GM15510 (cell line): ENCODE results near the gene PRPF40B.

Experiments
- POLR2A ChIP-seq: IDR thresholded peaks from 3 replicates; pipeline ENCODE4 v1.6.1; 2011; ENCODE audit warnings: borderline replicate concordance; ENCODE audit not compliant: insufficient read length; ENCODE audit errors: extremely low read depth

PRPF40B gene

DNA sequence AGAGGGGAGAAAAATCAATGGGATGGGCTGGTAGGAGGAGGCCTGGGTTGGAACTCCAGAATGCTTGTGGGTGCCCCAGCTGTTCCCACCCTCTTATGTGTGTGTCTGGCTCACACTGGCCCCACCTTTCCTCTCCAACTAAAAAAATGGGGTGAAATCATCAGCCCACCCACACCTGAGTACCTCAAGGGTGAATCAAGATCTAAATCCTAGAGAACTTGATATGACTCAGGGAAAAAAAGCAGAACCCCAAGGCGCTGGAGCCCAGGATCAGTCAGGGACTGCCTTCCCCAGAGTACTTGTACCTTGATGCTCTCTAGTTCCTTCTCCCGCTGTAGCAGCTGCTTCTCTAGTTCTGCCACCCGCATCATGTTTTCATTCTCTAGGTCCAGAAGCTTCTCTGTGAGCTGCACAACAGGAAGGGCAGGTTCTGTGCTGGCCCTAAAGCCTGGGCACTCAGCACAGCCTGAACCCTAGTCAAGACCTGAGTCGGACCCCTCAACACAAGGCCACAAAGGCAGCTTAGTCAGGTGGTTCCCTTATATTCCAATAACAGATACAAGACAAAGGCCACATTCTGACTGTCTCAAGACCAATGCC is 29.7 kb downstream of the PRPF40B start:
- TF ChIP-seq POLR2A = no peak

DNA sequence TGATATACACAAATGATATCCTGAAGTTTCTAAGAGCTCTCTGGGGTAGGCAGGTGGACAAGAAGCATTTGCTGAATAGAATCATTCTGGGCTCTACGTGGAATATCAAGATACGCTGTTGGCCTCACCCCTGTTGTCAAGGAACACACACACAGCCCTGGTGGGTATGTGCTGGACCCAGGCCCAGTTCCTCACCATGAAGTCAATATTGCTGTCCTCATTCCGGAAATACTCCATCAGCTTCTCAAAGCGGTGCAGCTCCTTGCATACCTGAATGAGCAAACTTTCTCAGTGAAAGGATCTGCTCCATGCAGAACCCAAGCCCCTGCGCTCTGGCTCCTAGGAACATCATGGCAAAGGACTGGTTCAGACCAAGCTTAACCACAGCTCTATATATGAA is 31.4 kb downstream of the PRPF40B start:
- TF ChIP-seq POLR2A = no peak

DNA sequence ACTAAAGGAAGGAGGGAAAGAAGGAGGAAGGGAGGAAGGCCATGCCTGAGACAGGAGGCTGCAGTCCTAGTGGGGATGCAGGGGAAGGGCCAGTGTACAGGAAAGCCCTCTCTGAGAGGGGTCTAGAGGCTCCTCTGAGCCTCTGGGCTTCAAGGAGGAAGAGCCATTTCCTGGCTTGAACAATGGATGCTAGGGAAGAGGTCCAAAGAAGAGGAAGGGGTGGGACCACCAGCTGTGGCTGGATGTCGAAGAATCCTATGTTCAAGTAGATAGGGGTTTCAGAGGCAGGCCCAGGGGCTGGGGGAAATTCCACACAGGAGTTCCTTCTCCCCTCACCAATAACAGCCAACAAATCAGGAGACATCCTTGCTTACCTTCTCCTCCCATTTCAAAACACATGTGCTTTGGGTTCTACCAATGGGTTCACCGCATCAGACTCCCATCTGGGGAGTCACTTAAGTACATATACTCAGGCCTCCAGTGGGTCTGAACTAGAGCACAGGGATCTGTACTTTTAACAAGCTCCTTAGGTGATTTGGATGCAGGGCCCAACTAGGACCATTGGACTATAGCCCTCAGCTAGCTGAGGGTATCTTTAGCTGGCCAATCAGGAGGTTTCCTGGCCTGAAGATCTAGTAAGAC is 32.4 kb downstream of the PRPF40B start:
- TF ChIP-seq POLR2A = no peak

DNA sequence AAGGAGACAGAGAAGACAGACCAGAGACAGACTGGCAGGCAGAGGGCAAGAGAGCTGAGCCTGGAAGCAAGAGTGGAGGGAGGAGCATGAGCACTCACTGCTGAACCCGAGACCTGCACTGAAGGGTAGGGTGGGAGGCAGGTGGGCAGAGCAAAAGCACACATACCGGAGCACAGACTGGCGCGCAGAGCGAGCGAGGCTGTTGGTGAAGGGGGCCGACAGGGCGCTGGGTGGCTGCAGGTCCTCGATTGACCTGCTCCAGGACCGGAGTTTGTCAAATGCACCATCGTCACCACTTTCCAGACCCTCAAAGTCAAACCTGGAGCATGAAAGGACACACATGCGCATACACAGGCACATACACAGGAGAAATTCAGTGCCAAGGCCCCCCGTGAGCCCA is 34.9 kb downstream of the PRPF40B start:
- TF ChIP-seq POLR2A = no peak

DNA sequence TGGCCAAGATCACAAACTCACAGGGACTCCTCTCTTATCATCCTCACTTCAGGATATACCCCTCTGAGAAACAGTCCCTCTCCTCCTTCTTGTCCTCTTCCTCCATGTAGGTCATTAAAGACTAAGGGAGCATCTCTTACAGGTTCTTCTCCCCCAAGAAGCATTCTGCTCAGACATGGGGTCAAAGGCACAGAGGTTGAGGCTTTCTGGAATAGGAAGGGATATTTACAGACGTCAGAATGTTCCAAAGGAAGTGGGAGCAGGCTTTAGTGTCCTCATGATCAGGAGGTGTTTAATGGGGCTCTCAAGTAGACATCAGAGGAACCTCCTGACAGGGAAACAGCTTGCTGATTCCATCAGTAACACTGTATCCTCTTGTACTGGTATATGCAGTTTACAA is 36.4 kb downstream of the PRPF40B start:
- TF ChIP-seq POLR2A = no peak

DNA sequence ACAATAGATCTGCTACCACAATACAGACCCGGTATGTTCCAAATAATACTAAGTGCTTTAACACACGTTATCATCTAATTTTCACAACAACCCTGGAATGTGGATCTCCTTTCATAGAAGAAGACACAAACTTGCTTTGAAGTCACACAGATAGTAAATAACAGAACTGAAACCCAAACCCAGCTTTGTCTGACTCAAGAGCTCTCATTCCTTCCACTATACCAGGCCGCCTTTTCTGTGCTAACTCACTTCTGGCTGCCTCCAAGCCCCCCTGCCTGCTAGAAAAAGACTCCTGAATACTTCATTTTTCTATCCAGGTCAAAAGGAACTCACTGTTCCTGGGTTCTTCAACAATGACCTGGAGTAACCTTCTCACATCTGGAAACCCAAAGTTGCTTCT is 37.8 kb downstream of the PRPF40B start:
- no peak for TF ChIP-seq POLR2A

DNA sequence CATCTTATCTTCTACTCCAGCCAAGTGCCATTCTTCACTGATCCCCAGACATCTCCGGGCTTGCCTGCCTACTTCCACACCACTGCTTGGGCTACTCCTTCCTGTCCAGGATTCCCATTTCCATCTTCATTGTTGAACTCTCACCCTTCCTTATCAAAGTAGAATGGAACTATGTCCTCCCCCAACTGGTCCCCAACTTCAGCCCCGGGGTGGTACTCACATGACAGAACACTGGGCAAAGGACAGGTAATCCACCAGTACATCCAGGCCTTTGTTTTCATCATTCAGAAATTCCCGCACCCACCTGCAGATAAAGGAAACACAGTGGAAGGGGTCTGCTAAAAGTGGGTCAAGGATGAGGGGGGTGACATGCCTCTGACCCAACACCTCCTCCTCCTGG is 38.4 kb downstream of the PRPF40B start:
- no peak for TF ChIP-seq POLR2A

DNA sequence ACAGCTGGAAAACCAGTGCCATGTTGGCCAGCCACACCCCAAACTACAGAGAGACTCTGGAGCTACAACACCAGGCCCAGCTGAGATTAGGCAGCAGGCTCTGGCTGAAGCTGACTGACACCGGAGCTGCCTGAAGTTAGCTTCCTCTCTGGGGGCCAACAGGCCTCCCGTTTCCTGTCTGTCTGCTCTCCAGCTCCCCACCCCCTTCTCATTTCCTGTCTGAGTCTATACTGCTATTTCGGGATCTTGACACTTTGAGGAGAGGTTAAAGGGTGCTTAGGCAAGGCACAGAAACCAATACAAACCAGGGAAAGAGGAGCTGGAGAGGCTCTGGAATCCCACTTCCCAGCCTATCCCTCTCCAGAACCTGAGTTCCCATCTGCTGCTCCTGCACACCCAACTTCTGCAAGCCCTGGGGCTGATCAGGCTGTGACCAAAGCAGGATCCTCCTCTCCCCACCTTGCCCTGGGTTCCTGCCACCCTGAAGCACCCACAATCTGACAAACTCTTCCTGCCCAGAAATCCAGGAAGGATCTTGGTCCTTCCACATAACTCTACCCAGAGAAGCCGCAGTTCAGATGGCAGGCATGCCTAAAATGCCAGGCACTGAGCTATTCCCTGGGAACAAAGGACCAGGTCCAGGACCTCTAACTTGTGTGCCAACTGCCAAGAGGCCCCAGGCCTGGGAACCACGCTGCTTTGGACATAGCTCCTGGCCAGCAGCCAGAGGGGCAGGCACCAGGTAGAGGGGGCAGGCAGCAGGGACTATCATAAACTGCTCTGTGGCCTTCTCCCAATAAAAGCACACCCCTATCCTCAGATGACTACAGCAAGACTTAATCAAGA is 39.9 kb downstream of the PRPF40B start:
- peak; percentile 48 for TF ChIP-seq POLR2A

DNA sequence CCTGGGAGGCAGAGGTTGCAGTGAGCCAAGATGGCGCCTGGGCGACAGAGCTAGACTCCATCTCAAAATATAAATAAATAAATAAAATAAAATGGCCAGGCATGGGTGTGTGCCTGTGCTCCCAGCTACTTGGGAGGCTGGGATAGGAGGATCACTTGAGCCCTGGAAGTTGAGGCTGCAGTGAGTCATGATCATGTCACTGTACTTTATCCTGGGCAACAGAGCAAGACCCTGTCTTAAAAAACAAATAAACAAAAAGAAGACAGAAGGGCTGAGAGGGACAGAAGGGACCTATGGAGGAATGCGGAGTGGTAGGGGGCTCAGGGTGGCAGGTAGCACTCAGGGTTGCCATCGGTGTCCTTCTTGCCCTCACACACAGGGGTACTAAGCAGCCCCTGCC is 40.8 kb downstream of the PRPF40B start:
- TF ChIP-seq POLR2A = no peak

DNA sequence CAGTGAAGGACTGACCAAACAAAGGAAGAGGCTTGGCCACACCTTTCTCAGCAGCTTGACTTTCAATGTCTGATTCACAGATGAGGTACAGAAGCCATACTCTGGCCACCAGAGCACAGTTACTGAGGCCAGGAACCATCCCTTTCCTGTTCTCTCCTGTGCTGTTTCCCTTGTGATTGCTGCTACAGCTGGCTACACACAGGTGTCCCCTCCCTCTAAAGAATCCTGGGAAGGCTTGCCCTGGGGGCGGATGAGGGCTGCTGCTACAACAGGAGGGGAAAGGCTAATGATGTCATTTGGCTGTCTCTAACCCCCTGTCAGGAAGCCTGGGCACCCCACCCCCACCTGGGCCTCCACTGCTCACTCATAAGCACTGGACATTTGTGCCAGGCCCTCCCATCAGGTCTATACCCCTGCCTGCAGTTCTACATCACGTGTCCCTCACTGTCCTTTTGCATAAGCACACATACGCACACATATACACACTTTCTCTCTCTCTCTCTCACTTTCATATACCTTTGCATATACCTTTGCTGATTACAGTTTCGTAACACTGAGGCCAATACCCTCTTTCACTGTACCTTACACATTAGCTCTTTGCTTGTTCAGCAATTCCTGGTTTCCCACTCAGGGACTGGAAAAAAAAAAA is 41.4 kb downstream of the PRPF40B start:
- no peak for TF ChIP-seq POLR2A

DNA sequence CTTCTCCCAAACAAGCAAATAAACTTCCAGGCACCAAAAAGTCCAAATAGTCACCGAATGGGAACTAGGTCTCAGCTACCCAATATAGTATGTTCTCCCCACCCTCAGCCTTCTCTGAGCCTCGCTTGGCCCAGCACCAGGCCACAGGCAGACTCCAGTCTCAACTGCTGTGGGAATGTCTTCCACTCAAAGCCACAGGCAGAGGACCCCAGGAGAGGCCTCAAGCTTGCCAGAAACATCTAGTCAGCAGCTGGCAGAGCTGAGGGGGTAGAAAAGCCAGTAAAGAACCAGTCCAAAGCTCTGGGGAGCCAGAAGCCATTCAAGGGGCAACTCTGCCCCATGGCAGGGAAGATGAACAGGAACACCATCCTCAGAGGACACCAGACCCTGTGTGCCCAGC is 42.0 kb downstream of the PRPF40B start:
- TF ChIP-seq POLR2A = no peak

DNA sequence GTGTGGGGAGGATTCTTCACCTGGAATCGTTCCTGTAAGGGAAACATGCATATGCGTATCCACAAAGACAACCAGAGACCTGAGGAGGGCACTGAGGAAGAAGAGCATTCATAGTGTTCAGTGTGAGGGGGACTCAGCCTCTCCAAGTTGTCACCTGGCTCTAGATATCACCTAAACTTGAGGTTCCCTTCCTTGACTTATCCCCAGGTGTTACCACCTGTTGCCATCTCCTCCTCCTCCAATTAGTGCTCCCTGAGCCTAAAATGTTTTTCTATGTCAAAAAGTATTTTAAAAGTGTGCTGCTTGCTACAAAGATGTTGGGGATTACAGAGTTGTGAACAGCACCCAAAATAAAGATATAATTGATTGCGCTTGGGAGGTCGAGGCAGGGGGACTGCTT is 42.8 kb downstream of the PRPF40B start:
- TF ChIP-seq POLR2A = no peak

DNA sequence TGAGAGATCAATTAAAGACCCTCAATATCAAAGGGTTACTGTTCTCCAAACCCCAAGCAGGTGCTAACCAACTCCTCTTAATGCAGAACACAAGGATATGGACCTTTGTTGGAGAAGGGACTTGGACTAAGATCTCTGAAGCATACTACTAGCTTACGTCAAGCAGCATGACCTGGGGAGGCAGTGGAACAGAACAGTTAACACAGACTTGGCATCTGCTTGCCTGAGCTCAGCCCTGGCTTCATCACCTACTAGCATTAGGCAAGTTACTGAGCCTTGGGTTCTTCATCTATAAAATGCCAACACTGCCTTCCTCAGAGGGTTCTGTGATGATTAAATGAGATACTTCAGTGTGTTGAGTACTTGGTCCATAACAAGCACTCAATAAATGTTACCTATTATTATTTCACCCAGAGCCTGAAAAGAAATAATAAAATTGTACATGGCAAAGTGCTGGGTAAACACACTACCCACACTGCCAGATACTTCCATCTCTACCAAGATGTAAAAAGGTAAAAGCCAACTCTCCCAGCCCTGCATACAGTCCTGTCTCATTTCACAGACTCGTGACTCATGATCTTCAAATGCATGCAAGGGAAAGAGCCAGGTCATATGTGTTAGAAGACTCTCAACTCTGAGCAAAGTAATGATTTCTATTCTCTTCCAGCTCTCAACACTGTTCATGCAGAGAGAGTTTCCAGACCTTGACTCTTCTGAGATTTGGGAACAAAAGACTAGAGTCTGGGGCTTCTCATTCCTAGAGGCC is 44.1 kb downstream of the PRPF40B start:
- no peak for TF ChIP-seq POLR2A

DNA sequence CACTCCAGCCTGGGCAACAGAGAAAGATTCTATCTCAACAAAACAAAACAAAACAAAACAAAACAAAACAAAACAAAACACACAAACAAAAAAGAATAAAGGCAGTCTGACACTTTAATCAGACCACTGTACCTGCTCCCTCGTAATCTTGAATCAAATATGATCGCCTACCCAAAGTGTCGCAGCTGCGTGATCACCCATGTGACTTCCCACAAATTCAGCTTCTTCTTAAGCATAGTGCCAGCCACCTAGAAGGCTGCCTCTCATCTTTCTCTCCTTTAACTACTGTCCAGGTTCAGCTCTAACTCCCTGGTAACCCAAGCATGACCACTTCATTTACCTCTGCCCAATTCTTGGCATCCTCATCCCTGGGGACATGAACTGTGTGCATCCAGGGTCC is 46.4 kb downstream of the PRPF40B start:
- TF ChIP-seq POLR2A = no peak

DNA sequence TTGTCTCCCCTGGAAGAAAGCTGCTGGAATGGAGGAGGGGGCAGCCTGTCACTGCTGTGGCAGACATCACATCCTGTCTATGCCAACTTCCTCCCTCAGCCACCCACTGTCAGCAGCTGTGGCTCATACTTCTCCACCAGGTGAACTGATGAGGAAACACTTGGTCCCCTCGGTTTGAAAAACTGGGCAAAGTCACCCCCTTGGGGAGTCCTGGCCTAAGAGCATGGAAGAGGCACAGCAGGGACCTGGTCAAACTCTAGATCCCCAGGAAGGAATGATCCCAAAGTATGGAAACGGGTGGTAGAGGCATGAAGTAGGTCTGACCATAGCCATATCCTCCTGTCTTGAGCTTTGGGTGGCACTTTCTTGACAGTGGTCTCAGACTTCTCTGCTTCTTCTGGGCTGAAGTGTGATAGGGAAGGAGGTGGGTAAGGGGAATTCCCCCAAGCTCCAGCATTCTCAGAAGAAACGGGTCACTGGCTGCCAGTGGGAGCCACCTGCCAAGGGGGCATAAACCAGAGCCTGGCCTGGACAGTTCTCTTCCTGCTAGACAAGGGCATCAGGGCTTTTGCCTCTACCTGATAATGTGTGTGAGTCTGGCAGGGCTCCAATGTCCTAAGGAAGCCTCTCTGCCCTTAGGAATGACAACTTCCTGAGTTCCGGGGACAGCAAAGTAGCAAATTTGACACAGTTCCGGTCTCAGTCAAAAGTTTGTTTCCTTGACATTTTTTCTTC is 47.8 kb downstream of the PRPF40B start:
- TF ChIP-seq POLR2A = no peak
